HepG2 (cell line): ENCODE measurements around the gene ZCCHC24. TPM values are rescaled to one million over a fixed set of nuclear protein-coding genes. Genes with fewer than 3 reads are reported as not detected.

Experiments
- BORCS8-MEF2B ChIP-seq: sonication (generic); formaldehyde crosslinking; IDR thresholded peaks from 2 replicates; pipeline ENCODE4 v1.8.0; 2022; ENCODE audit warnings: mild to moderate bottlenecking, missing genetic modification reagents
- CHD2 ChIP-seq: IDR thresholded peaks from 2 replicates; pipeline ENCODE4 v1.6.1; 2011; ENCODE audit warnings: low read depth, low read length, improper control_type of control experiment
- HMG20A ChIP-seq: IDR thresholded peaks from 2 replicates; pipeline ENCODE4 v1.6.1; 2016; ENCODE audit warnings: borderline replicate concordance
- HNRNPH1 ChIP-seq: fragments of 200-400 bp; formaldehyde crosslinking; optimal IDR thresholded peaks from 2 replicates; pipeline ENCODE3; 2017; ENCODE audit warnings: mild to moderate bottlenecking, low read depth, low read length
- KDM6A ChIP-seq: IDR thresholded peaks from 2 replicates; pipeline ENCODE4 v1.6.1; 2016; ENCODE audit warnings: low read depth
- NR3C1 ChIP-seq: sonication (generic); formaldehyde crosslinking; IDR thresholded peaks from 2 replicates; pipeline ENCODE4 v1.4.0; 2020; ENCODE audit warnings: missing genetic modification reagents
- RXRA ChIP-seq: sonication (generic); formaldehyde crosslinking; IDR thresholded peaks from 2 replicates; pipeline ENCODE4 v1.5.1; 2020; ENCODE audit warnings: missing genetic modification reagents
- RXRB ChIP-seq: IDR thresholded peaks from 2 replicates; pipeline ENCODE4 v1.6.1; 2016; ENCODE audit warnings: borderline replicate concordance, missing genetic modification reagents, missing compliant biosample characterization
- TBX2 ChIP-seq: sonication (generic); formaldehyde crosslinking; IDR thresholded peaks from 2 replicates; pipeline ENCODE4 v1.5.0; 2020; ENCODE audit warnings: missing genetic modification reagents, mild to moderate bottlenecking, borderline replicate concordance
- ZBTB8A ChIP-seq: sonication (generic); formaldehyde crosslinking; IDR thresholded peaks from 2 replicates; pipeline ENCODE4 v1.4.0; 2020; ENCODE audit warnings: mild to moderate bottlenecking, low read depth, missing genetic modification reagents, borderline replicate concordance
- ZFP82 ChIP-seq: sonication (generic); formaldehyde crosslinking; IDR thresholded peaks from 2 replicates; pipeline ENCODE4 v1.5.1; 2020; ENCODE audit warnings: mild to moderate bottlenecking, missing genetic modification reagents, borderline replicate concordance
- ZNF367 ChIP-seq: sonication (generic); formaldehyde crosslinking; IDR thresholded peaks from 2 replicates; pipeline ENCODE4 v1.4.0; 2020; ENCODE audit warnings: missing genetic modification reagents, borderline replicate concordance
- ZNF484 ChIP-seq: sonication (generic); formaldehyde crosslinking; IDR thresholded peaks from 2 replicates; pipeline ENCODE4 v1.5.1; 2020; ENCODE audit warnings: mild to moderate bottlenecking, low read depth, missing genetic modification reagents, borderline replicate concordance
- ZNF550 ChIP-seq: sonication (generic); formaldehyde crosslinking; IDR thresholded peaks from 2 replicates; pipeline ENCODE4 v1.4.0; 2020; ENCODE audit warnings: mild to moderate bottlenecking, missing genetic modification reagents, borderline replicate concordance
- ZSCAN29 ChIP-seq: sonication (generic); formaldehyde crosslinking; conservative IDR thresholded peaks from 2 replicates; pipeline ENCODE4 v1.4.0; 2020; ENCODE audit warnings: mild to moderate bottlenecking, missing genetic modification reagents
- polyA plus RNA-seq, 8 experiments: library from polyadenylated mRNA; depleted of rRNA in 3 of 8; stranded (reverse) in 7 of 8; unstranded in 1 of 8; fragments of >200 nt; fragmentation: Illumina TruSeq in 4 of 8; extraction: Trizol in 4 of 8; gene quantifications; 2 replicates each; pipeline versions ENCODE4 v1.2.1 to v1.2.3, GENCODE V29; 2011 to 2016; ENCODE audit warnings: low read depth in 4 of 8, missing spikeins in 1 of 8, mixed read lengths in 1 of 8; ENCODE audit not compliant: insufficient read depth in 1 of 8
- total RNA-seq, 5 experiments: library from RNA; depleted of rRNA; stranded (reverse); fragments of >200 nt; fragmentation: Illumina TruSeq; extraction: Trizol; gene quantifications; 2 replicates each; pipeline ENCODE4 v1.2.3, GENCODE V29; 2016; ENCODE audit warnings: low read depth in 1 of 5
- TF ChIP-seq, protein P1 (sequence below), 2 experiments: fragments of 450-650 bp in 1 of 2; sonication (generic) in 1 of 2; formaldehyde crosslinking; IDR thresholded peaks; 2 replicates each; pipeline versions ENCODE4 v1.5.0 to v1.8.0; 2020 to 2022; ENCODE audit warnings: mild to moderate bottlenecking in 1 of 2, missing genetic modification reagents in 1 of 2
- TF ChIP-seq, protein P2 (sequence below): sonication (generic); formaldehyde crosslinking; IDR thresholded peaks from 2 replicates; pipeline ENCODE4 v1.4.0; 2020; ENCODE audit warnings: missing genetic modification reagents, low read depth, mild to moderate bottlenecking, borderline replicate concordance
- TF ChIP-seq, protein P3 (sequence below): sonication (generic); formaldehyde crosslinking; IDR thresholded peaks from 2 replicates; pipeline ENCODE4 v1.5.0; 2020; ENCODE audit warnings: mild to moderate bottlenecking, missing genetic modification reagents
- TF ChIP-seq, protein P4 (sequence below): sonication (generic); formaldehyde crosslinking; IDR thresholded peaks from 2 replicates; pipeline ENCODE4 v1.4.0; 2020; ENCODE audit warnings: missing genetic modification reagents
- TF ChIP-seq, protein P5 (sequence below): IDR thresholded peaks from 2 replicates; pipeline ENCODE4 v1.6.1; 2016; ENCODE audit warnings: missing genetic modification reagents, missing compliant biosample characterization

Gene ZCCHC24
- total and polyA plus RNA-seq, 2 of the 13 experiments (the other 11 are each of a cell fraction or from before 2014, with no cell fraction given) = 3.1 to 7.9 TPM

DNA sequence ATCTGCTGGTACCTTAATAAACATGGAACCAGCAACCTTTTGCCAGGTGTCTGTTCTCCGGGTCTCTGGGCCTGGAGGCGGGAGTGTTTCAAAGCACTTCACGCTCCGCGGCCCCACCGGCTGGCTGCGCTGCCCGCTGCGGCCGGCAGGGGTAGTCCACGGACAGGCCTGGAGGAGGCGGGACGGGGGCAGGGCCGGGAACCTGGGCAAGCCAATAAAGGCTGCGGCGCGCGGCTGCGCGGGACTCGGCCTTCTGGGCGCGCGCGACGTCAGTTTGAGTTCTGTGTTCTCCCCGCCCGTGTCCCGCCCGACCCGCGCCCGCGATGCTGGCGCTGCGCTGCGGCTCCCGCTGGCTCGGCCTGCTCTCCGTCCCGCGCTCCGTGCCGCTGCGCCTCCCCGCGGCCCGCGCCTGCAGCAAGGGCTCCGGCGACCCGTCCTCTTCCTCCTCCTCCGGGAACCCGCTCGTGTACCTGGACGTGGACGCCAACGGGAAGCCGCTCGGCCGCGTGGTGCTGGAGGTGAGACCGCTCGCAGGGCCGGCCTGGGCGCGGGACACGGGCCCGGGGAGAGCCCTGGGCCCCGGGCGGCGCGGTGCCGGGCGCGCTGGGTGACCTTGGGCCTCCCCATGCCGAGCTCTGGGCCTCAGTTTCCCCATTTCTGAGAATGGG is 98.1 kb downstream of the ZCCHC24 start, which contains the start of gene PPIF (continued):
- TF ChIP-seq, protein P1, sequence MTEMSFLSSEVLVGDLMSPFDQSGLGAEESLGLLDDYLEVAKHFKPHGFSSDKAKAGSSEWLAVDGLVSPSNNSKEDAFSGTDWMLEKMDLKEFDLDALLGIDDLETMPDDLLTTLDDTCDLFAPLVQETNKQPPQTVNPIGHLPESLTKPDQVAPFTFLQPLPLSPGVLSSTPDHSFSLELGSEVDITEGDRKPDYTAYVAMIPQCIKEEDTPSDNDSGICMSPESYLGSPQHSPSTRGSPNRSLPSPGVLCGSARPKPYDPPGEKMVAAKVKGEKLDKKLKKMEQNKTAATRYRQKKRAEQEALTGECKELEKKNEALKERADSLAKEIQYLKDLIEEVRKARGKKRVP (CRISPR knock-in tag; IDR thresholded peaks at IDR 0.05) = no peak
- no peak; the same call in 1 of the 2 replicates for TF ChIP-seq RXRA (CRISPR knock-in tag)
- TF ChIP-seq ZNF484 (CRISPR knock-in tag) = no peak
- TF ChIP-seq RXRB (CRISPR knock-in tag) = peak; percentile 36; the same call in 1 of the 2 replicates
- TF ChIP-seq, protein P2, sequence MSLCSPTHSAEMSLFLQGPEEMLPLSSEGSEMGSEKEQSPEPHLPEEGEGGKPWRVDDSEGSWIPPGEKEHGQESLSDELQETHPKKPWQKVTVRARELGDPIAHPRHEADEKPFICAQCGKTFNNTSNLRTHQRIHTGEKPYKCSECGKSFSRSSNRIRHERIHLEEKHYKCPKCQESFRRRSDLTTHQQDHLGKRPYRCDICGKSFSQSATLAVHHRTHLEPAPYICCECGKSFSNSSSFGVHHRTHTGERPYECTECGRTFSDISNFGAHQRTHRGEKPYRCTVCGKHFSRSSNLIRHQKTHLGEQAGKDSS (CRISPR knock-in tag) = no peak
- TF ChIP-seq HMG20A (CRISPR knock-in tag) = no peak
- TF ChIP-seq ZFP82 (CRISPR knock-in tag) = peak; percentile 58; the same call in 1 of the 2 replicates
- TF ChIP-seq ZNF550 (CRISPR knock-in tag) = no peak
- TF ChIP-seq ZNF367 (CRISPR knock-in tag) = peak; percentile 25; the same call in 1 of the 2 replicates
- no peak for TF ChIP-seq ZSCAN29
- TF ChIP-seq NR3C1 = no peak
- TF ChIP-seq KDM6A = no peak
- TF ChIP-seq, protein P3, sequence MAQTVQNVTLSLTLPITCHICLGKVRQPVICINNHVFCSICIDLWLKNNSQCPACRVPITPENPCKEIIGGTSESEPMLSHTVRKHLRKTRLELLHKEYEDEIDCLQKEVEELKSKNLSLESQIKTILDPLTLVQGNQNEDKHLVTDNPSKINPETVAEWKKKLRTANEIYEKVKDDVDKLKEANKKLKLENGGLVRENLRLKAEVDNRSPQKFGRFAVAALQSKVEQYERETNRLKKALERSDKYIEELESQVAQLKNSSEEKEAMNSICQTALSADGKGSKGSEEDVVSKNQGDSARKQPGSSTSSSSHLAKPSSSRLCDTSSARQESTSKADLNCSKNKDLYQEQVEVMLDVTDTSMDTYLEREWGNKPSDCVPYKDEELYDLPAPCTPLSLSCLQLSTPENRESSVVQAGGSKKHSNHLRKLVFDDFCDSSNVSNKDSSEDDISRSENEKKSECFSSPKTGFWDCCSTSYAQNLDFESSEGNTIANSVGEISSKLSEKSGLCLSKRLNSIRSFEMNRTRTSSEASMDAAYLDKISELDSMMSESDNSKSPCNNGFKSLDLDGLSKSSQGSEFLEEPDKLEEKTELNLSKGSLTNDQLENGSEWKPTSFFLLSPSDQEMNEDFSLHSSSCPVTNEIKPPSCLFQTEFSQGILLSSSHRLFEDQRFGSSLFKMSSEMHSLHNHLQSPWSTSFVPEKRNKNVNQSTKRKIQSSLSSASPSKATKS (CRISPR knock-in tag) = no peak
- TF ChIP-seq, protein P4, sequence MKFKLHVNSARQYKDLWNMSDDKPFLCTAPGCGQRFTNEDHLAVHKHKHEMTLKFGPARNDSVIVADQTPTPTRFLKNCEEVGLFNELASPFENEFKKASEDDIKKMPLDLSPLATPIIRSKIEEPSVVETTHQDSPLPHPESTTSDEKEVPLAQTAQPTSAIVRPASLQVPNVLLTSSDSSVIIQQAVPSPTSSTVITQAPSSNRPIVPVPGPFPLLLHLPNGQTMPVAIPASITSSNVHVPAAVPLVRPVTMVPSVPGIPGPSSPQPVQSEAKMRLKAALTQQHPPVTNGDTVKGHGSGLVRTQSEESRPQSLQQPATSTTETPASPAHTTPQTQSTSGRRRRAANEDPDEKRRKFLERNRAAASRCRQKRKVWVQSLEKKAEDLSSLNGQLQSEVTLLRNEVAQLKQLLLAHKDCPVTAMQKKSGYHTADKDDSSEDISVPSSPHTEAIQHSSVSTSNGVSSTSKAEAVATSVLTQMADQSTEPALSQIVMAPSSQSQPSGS = no peak
- no peak for TF ChIP-seq CHD2
- TF ChIP-seq TBX2 = no peak
- TF ChIP-seq BORCS8-MEF2B = peak; percentile 77
- no peak for TF ChIP-seq HNRNPH1
- TF ChIP-seq ZBTB8A (CRISPR knock-in tag) = no peak
- TF ChIP-seq, protein P5, sequence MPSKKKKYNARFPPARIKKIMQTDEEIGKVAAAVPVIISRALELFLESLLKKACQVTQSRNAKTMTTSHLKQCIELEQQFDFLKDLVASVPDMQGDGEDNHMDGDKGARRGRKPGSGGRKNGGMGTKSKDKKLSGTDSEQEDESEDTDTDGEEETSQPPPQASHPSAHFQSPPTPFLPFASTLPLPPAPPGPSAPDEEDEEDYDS (CRISPR knock-in tag) = peak; percentile 99
